Measurements from ENCODE around the gene ATP8A2. TPM values are rescaled to one million over a fixed set of nuclear protein-coding genes. Genes with fewer than 3 reads are reported as not detected.

ATP8A2 gene
- total RNA-seq, 1 donor from 2014 or later: 0.27 TPM

- no peak for TF ChIP-seq CTCF (IDR thresholded peaks at IDR 0.05; ENCODE audit: borderline replicate concordance)
- H3K4me1 ChIP-seq: no peaks in the 10 kb centered on the region
- intact Hi-C loops (cut with micrococcal nuclease): no loop called here
- DNase-seq: no peak
- no peak overlapping the region for H3K4me3 ChIP-seq
- H3K27ac ChIP-seq (replicated peaks): no peak overlapping the region
- H3K27me3 ChIP-seq (ENCODE audit: low read depth): peaks cover 30% of the 10 kb centered on the region
- no peaks in the 10 kb centered on the region for H3K36me3 ChIP-seq
- H3K9me3 ChIP-seq (replicated peaks): no peaks in the 10 kb centered on the region
These were observed 465.0 kb downstream of the ATP8A2 start for GRCh38 chr13:25836574-25837336.

GRCh38 chr13:25839371-25839770 is 467.6 kb downstream of the ATP8A2 start:
- intact Hi-C loops (cut with micrococcal nuclease): no loop called here
- no peak for DNase-seq
- Histone ChIP-seq H3K4me1 (no peaks in the 10 kb centered on the region), H3K9me3 (replicated peaks) (no peaks in the 10 kb centered on the region), H3K27me3 (ENCODE audit: low read depth) (peaks cover 51% of the 10 kb centered on the region), H3K27ac (replicated peaks) (no peak overlapping the region), H3K36me3 (no peaks in the 10 kb centered on the region), H3K4me3 (no peak overlapping the region)
- no peak for TF ChIP-seq CTCF (IDR thresholded peaks at IDR 0.05; ENCODE audit: borderline replicate concordance)

- Histone ChIP-seq H3K27me3 (ENCODE audit: low read depth) (peaks cover 44% of the 10 kb centered on the region), H3K4me1 (no peaks in the 10 kb centered on the region), H3K4me3 (no peak overlapping the region), H3K36me3 (no peaks in the 10 kb centered on the region), H3K9me3 (replicated peaks) (no peaks in the 10 kb centered on the region), H3K27ac (replicated peaks) (no peak overlapping the region)
- intact Hi-C loops (cut with micrococcal nuclease): no loop called here
- no peak for DNase-seq
- TF ChIP-seq CTCF (IDR thresholded peaks at IDR 0.05; ENCODE audit: borderline replicate concordance): no peak
These were observed 468.5 kb downstream of the ATP8A2 start for GRCh38 chr13:25840261-25840660.

GRCh38 chr13:25840931-25841330 is 469.2 kb downstream of the ATP8A2 start:
- Histone ChIP-seq H3K9me3 (replicated peaks) (no peaks in the 10 kb centered on the region), H3K4me3 (no peak overlapping the region), H3K4me1 (no peaks in the 10 kb centered on the region), H3K27ac (replicated peaks) (no peak overlapping the region), H3K36me3 (no peaks in the 10 kb centered on the region), H3K27me3 (ENCODE audit: low read depth) (peaks cover 41% of the 10 kb centered on the region)
- no peak for TF ChIP-seq CTCF (IDR thresholded peaks at IDR 0.05; ENCODE audit: borderline replicate concordance)
- no peak for DNase-seq
- intact Hi-C loops (cut with micrococcal nuclease): no loop called here

GRCh38 chr13:25843692-25844091 is 471.9 kb downstream of the ATP8A2 start:
- H3K4me1 ChIP-seq: no peaks in the 10 kb centered on the region
- no peak for DNase-seq
- H3K27me3 ChIP-seq (ENCODE audit: low read depth): peaks cover 40% of the 10 kb centered on the region
- no peaks in the 10 kb centered on the region for H3K36me3 ChIP-seq
- no peak overlapping the region for H3K4me3 ChIP-seq
- H3K27ac ChIP-seq (replicated peaks): no peak overlapping the region
- TF ChIP-seq CTCF (IDR thresholded peaks at IDR 0.05; ENCODE audit: borderline replicate concordance): no peak
- intact Hi-C loops (cut with micrococcal nuclease): no loop called here
- no peaks in the 10 kb centered on the region for H3K9me3 ChIP-seq (replicated peaks)

Data from left ventricle myocardium inferior (tissue), 1 donor.